ENCODE measurements around the gene CGB1.
A peak's percentile ranks its signal among the peaks of the same experiment; 100 is the strongest.

CGB1 gene

DNA sequence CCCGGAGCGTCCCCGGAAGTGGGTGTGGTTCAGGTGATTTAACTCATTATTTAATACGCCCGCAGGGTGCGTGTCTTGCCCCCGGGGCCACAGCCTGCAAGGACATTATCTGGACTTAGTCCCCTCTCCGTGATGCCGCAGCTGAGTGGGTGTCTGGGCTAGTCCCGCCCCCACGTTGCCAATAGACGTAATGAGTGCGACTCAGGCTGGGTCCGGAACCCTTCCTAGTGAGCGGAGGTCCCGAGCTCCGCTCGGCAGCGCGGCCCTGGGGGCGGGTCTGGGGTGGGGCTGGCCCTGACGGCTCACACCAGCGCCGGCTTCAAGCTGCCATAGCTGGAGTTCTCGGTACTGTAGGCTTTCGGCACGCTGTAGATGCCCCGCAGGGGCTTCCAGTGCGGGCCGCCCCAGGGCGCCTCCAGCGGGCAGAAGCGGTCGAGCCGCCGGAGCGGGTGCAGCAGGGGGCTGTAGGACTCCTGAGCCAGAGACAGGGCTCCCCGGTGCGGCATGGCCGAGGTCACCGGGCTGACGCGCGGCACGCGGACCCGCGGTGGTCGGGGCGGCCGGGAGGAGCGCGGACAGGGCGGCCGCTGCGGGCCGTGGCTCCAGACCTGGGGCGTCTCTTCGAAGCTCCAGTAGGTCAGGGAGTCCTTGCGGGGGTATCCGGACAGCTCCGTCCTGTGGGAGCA is 18.9 kb downstream of the CGB1 start:
- TF ChIP-seq GLIS3 (CRISPR knock-in tag; IDR thresholded peaks at IDR 0.05) (peak; percentile 53; the same call in 1 of the 2 replicates), RARB (CRISPR knock-in tag; IDR thresholded peaks at IDR 0.05) (no peak), ZNF8 (CRISPR knock-in tag; IDR thresholded peaks at IDR 0.05) (no peak), ARNTL (CRISPR knock-in tag; IDR thresholded peaks at IDR 0.05; ENCODE audit: borderline replicate concordance, low read depth) (no peak)
- ATAC-seq, result peak; percentile 80

DNA sequence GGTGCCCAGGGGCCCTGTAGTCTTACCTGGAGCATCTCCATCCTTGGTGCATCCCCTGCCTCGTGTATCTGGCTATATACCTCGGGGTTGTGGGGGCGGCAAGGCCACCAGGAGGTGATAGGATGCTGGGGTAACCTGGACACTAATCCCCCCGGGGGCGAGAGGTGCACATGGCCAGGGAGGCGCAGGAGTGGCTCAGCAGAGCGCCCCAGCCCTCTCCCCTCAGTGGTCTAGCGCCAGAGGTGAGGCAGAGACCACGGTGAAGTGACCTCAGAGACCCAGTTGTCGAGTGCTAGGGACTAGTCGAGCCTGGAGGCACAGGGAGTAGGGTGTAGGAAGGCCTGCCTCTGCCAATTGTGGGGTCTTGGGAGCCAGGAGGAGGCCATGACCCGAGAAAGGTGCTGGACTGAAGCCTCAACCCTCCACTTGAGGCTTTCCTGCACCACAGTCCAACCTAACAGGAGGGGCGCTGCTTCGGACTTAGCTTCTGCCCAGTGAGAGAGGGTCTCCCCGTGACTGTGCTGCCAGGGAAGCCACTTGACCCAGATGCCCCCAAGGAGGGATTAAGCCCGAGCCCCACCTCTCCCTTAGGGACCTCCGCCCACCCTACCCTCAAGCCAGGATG is 19.5 kb downstream of the CGB1 start, which contains the start of gene LHB:
TSS of gene LHB (minus strand) at position 51 of the 625 bp plus-strand sequence. CDS start at position 41, 10 bp downstream.
- no peak for TF ChIP-seq TOX (CRISPR knock-in tag; IDR thresholded peaks at IDR 0.05; ENCODE audit: borderline replicate concordance)
- no peak for TF ChIP-seq ARNTL (CRISPR knock-in tag; IDR thresholded peaks at IDR 0.05; ENCODE audit: borderline replicate concordance, low read depth)
- TF ChIP-seq RARB (CRISPR knock-in tag; IDR thresholded peaks at IDR 0.05), result no peak
- no peak for TF ChIP-seq ESRRG (CRISPR knock-in tag; IDR thresholded peaks at IDR 0.05)
- no peak for TF ChIP-seq ZC3H10 (CRISPR knock-in tag; IDR thresholded peaks at IDR 0.05)
- TF ChIP-seq ZNF70 (CRISPR knock-in tag; IDR thresholded peaks at IDR 0.05), result no peak
- no peak for TF ChIP-seq OSR1 (CRISPR knock-in tag; IDR thresholded peaks at IDR 0.05)
- no peak for TF ChIP-seq CSDC2 (CRISPR knock-in tag; IDR thresholded peaks at IDR 0.05)
- TF ChIP-seq ZNF565 (CRISPR knock-in tag; conservative IDR thresholded peaks at IDR 0.05; ENCODE audit: low read depth), result no peak
- no peak for TF ChIP-seq ZFP3 (CRISPR knock-in tag; IDR thresholded peaks at IDR 0.05)
- no peak for TF ChIP-seq BACH2 (CRISPR knock-in tag; IDR thresholded peaks at IDR 0.05; ENCODE audit: borderline replicate concordance)
- TF ChIP-seq SNAI2 (CRISPR knock-in tag; IDR thresholded peaks at IDR 0.05), result no peak
- TF ChIP-seq, protein P1, sequence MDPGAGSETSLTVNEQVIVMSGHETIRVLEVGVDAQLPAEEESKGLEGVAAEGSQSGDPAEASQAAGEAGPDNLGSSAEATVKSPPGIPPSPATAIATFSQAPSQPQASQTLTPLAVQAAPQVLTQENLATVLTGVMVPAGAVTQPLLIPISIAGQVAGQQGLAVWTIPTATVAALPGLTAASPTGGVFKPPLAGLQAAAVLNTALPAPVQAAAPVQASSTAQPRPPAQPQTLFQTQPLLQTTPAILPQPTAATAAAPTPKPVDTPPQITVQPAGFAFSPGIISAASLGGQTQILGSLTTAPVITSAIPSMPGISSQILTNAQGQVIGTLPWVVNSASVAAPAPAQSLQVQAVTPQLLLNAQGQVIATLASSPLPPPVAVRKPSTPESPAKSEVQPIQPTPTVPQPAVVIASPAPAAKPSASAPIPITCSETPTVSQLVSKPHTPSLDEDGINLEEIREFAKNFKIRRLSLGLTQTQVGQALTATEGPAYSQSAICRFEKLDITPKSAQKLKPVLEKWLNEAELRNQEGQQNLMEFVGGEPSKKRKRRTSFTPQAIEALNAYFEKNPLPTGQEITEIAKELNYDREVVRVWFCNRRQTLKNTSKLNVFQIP (CRISPR knock-in tag; IDR thresholded peaks at IDR 0.05; ENCODE audit: borderline replicate concordance, low read depth), result no peak
- no peak for TF ChIP-seq ZFP30 (CRISPR knock-in tag; IDR thresholded peaks at IDR 0.05)
- ATAC-seq, result no peak

DNA sequence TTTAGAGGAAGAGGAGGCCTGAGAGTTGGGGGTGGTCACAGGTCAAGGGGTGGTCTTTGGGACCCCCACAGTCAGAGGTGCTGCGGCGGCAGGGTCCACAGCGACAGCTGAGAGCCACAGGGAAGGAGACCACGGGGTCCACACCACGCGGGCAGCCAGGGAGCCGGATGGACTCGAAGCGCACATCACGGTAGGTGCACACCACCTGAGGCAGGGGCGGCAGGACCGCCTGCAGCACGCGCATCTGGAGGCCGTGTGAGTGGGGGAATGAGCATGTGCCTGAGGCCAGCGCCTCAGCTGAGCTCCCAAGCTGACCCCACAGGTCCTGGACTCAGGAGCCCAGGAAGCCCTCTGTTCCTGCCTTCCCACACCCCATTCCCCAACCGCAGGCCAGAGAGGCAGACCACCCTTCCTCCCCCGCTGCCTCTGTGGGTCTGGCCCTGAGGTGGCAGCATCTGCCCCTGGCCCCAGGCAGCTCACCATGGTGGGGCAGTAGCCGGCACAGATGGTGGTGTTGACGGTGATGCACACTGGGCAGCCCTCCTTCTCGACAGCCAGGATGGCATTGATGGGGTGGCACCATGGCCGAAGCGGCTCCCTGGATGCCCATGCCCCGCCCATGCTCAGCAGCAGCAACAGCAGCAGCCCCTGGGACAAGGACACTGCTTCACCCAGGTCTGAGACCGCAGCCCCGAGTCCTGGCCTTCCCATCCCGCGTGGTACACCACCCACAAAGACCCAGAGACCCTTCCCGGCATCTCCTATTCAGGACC is 20.4 kb downstream of the CGB1 start:
- TF ChIP-seq CSDC2 (CRISPR knock-in tag; IDR thresholded peaks at IDR 0.05), result no peak
- TF ChIP-seq SNAI2 (CRISPR knock-in tag; IDR thresholded peaks at IDR 0.05), result no peak
- no peak for TF ChIP-seq OSR1 (CRISPR knock-in tag; IDR thresholded peaks at IDR 0.05)
- TF ChIP-seq ZNF565 (CRISPR knock-in tag; conservative IDR thresholded peaks at IDR 0.05; ENCODE audit: low read depth), result no peak
- TF ChIP-seq, protein P2, sequence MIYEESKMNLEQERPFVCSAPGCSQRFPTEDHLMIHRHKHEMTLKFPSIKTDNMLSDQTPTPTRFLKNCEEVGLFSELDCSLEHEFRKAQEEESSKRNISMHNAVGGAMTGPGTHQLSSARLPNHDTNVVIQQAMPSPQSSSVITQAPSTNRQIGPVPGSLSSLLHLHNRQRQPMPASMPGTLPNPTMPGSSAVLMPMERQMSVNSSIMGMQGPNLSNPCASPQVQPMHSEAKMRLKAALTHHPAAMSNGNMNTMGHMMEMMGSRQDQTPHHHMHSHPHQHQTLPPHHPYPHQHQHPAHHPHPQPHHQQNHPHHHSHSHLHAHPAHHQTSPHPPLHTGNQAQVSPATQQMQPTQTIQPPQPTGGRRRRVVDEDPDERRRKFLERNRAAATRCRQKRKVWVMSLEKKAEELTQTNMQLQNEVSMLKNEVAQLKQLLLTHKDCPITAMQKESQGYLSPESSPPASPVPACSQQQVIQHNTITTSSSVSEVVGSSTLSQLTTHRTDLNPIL (CRISPR knock-in tag; IDR thresholded peaks at IDR 0.05; ENCODE audit: low read depth), result no peak
- TF ChIP-seq ESRRG (CRISPR knock-in tag; IDR thresholded peaks at IDR 0.05), result no peak
- no peak for TF ChIP-seq TCF4 (CRISPR knock-in tag; IDR thresholded peaks at IDR 0.05; ENCODE audit: borderline replicate concordance)
- TF ChIP-seq ZC3H10 (CRISPR knock-in tag; IDR thresholded peaks at IDR 0.05), result no peak
- no peak for ATAC-seq

DNA sequence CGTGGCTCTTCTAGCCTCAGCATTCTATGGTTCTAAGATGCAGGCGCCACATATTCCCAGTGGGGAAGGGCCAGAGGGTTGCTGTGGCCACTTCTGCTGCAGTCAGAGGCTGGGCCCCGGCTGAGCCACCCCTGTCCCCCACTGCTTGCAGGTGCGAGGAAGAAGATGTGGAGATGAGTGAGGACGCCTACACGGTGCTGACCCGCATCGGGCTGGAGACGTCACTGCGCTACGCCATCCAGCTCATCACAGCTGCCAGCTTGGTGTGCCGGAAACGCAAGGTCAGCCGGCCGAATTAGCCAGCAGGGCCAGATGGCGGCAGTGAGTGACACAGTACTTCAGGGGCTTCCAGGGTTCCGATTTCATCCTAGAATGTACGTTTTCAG is 21.8 kb downstream of the CGB1 start:
- no peak for ATAC-seq
- TF ChIP-seq PPARA (CRISPR knock-in tag; IDR thresholded peaks at IDR 0.05; ENCODE audit: borderline replicate concordance), result no peak
- TF ChIP-seq, protein P3, sequence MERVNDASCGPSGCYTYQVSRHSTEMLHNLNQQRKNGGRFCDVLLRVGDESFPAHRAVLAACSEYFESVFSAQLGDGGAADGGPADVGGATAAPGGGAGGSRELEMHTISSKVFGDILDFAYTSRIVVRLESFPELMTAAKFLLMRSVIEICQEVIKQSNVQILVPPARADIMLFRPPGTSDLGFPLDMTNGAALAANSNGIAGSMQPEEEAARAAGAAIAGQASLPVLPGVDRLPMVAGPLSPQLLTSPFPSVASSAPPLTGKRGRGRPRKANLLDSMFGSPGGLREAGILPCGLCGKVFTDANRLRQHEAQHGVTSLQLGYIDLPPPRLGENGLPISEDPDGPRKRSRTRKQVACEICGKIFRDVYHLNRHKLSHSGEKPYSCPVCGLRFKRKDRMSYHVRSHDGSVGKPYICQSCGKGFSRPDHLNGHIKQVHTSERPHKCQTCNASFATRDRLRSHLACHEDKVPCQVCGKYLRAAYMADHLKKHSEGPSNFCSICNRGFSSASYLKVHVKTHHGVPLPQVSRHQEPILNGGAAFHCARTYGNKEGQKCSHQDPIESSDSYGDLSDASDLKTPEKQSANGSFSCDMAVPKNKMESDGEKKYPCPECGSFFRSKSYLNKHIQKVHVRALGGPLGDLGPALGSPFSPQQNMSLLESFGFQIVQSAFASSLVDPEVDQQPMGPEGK (CRISPR knock-in tag; IDR thresholded peaks at IDR 0.05; ENCODE audit: borderline replicate concordance), result no peak
- TF ChIP-seq, protein P4, sequence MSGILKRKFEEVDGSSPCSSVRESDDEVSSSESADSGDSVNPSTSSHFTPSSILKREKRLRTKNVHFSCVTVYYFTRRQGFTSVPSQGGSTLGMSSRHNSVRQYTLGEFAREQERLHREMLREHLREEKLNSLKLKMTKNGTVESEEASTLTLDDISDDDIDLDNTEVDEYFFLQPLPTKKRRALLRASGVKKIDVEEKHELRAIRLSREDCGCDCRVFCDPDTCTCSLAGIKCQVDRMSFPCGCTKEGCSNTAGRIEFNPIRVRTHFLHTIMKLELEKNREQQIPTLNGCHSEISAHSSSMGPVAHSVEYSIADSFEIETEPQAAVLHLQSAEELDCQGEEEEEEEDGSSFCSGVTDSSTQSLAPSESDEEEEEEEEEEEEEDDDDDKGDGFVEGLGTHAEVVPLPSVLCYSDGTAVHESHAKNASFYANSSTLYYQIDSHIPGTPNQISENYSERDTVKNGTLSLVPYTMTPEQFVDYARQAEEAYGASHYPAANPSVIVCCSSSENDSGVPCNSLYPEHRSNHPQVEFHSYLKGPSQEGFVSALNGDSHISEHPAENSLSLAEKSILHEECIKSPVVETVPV (CRISPR knock-in tag; IDR thresholded peaks at IDR 0.05), result no peak
- no peak for TF ChIP-seq BACH2 (CRISPR knock-in tag; IDR thresholded peaks at IDR 0.05; ENCODE audit: borderline replicate concordance)
- TF ChIP-seq, protein P2 (CRISPR knock-in tag; IDR thresholded peaks at IDR 0.05; ENCODE audit: low read depth), result no peak
- TF ChIP-seq RARB (CRISPR knock-in tag; IDR thresholded peaks at IDR 0.05), result no peak
- no peak for TF ChIP-seq CSDC2 (CRISPR knock-in tag; IDR thresholded peaks at IDR 0.05)
- no peak for TF ChIP-seq ZNF565 (CRISPR knock-in tag; conservative IDR thresholded peaks at IDR 0.05; ENCODE audit: low read depth)
- no peak for TF ChIP-seq SNAI2 (CRISPR knock-in tag; IDR thresholded peaks at IDR 0.05)
